Memory B cell (primary cell): Measurements from ENCODE around the gene NENF.

Source experiments
- ATAC-seq: fragments of 150-1000 bp; cut with Tn5 transposase; 2 replicates; pipeline ENCODE4 v1.10.0; 2021; ENCODE audit warnings: low read depth, mild to moderate bottlenecking, moderate library complexity
- DNase-seq, 2 donors: peaks; one replicate each; pipeline ENCODE4 v3.0.0; 2022; ENCODE audit warnings: low spot score in 2 of 2
- H3K27ac Mint-ChIP-seq: one replicate; pipeline ENCODE4 v1.8.0; 2022; ENCODE audit warnings: mild to moderate bottlenecking, moderate library complexity, mixed read lengths
- H3K27me3 Mint-ChIP-seq: one replicate; pipeline ENCODE4 v1.8.0; 2022; ENCODE audit warnings: mixed read lengths
- H3K36me3 Mint-ChIP-seq: one replicate; pipeline ENCODE4 v1.8.0; 2022; ENCODE audit warnings: mild to moderate bottlenecking, mixed read lengths
- H3K4me1 Mint-ChIP-seq: one replicate; pipeline ENCODE4 v1.8.0; 2022; ENCODE audit warnings: mixed read lengths
- H3K4me3 Mint-ChIP-seq: one replicate; pipeline ENCODE4 v1.8.0; 2022; ENCODE audit warnings: mild to moderate bottlenecking, moderate library complexity, mixed read lengths
- H3K9me3 Mint-ChIP-seq: one replicate; pipeline ENCODE4 v1.8.0; 2022; ENCODE audit warnings: mixed read lengths

The NENF gene

DNA sequence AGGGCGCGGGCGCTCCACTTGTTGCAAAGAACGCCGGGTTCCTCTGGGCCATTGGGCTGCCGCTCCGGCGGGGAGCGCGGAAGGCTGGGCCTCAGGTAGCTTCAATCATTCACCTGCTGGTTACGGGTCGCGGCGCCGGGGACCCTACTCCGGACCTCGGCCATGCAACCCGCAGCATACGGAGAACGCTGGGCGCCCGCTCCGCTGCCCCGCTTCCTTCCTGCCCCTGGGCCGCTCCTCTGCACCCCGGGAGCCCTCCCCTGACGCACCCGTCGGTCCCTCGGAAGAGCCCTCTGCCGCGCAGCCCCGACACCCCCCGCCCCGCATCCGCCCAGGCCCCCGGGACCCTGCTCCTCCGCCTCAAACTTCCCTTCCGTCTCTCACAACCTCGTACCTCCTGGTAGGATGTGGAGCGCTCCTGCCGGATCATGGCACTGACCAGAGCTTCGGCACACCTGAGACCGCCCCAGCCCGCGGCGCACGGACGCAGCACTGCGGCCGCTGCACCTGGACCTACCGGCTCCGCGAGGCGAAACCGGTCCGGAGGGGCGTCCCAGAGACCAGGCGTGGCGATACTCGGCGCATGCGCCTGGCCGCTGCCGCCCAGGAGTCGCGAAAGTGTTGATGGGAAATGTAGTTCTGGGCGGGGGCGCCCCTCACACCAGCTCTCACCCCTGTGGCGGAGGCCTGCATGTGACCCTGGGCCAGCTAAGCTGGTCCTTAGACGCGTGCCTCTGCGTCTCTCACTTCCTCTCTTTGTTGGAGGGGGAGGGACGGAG lies 18.2 kb upstream of the NENF start, which contains the start of gene PACC1:
TSS of gene PACC1 (minus strand) at position 559 of the 779 bp plus-strand sequence. CDS start at position 430, 129 bp downstream.
- peaks cover 34% of the 10 kb centered on the region for H3K4me1 Mint-ChIP-seq
- H3K9me3 Mint-ChIP-seq, result no peaks in the 10 kb centered on the region
- peaks cover 14% of the 10 kb centered on the region for H3K36me3 Mint-ChIP-seq
- DNase-seq, result peak; percentile 90 to 93
- peak; percentile 97 for ATAC-seq
- peak within 1 kb of the TSS; percentile 96 for H3K27ac Mint-ChIP-seq
- H3K4me3 Mint-ChIP-seq, result peak within 1 kb of the TSS; percentile 99
- no peaks in the 10 kb centered on the region for H3K27me3 Mint-ChIP-seq

DNA sequence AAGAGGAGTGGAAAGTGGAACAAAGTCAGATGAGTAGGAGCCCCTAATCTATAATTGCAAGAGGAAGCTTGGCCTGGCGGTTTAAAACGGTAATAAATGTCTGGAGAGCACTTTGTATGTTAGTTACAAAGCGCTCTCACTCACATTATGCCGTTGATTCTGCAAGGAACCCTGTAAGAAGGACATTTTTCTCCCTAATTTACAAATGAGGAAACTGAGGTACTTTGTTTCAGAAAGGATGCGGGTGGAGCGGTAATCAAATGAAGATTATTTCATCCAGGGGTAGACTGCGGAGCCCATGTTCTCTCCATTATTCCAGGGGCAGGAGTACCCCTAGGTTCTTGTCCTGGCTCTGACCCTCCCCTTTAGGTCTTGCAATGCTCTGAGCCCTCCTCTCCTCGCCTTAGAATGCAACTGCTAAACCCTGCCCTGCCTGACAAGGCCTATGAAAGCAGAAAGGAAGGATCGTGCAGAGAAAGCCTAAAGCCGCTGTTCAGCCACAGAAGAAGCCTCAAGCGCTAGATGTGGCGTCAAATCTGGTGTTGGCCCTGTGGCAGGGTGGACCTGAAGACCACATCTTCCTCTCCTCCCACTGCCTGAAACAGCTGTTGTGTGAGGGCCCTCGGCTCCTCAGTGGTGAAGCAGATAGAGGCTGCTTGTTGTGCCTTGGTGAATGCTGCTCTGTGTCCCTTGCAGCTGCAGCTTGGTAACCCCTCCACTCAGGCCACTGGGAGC lies 17.4 kb upstream of the NENF start:
- DNase-seq, result peak in 1 of 2 donors; percentile 20
- H3K36me3 Mint-ChIP-seq, result peaks cover 7% of the 10 kb centered on the region
- no peaks in the 10 kb centered on the region for H3K9me3 Mint-ChIP-seq
- H3K4me1 Mint-ChIP-seq, result peaks cover 34% of the 10 kb centered on the region
- ATAC-seq, result no peak
- H3K27me3 Mint-ChIP-seq, result no peaks in the 10 kb centered on the region
- H3K27ac Mint-ChIP-seq, result peak overlapping the region; percentile 96
- peak overlapping the region; percentile 99 for H3K4me3 Mint-ChIP-seq

DNA sequence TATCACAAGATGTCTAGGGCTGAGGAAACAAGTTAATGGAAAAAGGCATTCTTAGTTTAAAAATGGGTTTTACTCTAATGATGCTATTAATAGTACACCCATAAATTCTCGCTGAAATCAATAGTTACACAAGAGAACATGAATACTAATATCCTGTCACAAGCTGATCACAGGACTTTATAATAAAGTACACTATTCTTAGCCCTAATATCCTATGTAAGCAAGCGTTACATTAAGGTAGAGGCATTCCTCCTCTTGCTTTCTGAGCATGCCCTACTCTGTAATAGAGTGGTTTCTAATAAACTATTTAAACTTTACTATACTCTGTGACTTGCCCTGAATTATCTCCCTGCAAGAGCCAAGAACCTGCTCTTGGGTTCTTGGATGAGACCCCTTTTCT lies 11.6 kb upstream of the NENF start:
- peaks cover 4% of the 10 kb centered on the region for H3K4me1 Mint-ChIP-seq
- H3K9me3 Mint-ChIP-seq, result no peaks in the 10 kb centered on the region
- no peak overlapping the region for H3K4me3 Mint-ChIP-seq
- no peaks in the 10 kb centered on the region for H3K36me3 Mint-ChIP-seq
- DNase-seq (no peak), ATAC-seq (no peak)
- no peak overlapping the region for H3K27ac Mint-ChIP-seq
- peaks cover 4% of the 10 kb centered on the region for H3K27me3 Mint-ChIP-seq

DNA sequence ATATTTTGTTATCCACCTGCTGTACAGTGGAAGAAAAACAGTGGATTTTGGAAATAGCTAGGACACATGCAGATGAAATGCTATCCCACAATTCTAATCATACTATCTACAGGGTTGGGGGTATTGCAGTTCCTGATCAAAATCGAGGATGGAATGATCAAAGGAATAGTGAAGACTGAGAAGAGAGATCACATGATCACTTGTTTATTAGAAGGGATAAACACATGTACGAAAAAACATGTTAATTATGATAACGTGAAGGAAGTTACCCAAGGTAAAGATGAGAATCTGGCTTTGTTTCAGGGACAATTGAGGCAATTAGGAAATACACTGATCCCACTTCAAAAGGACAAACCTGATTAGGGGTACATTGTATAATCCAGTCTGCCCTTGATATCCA lies 8.8 kb upstream of the NENF start:
- Mint-ChIP-seq H3K36me3 (no peaks in the 10 kb centered on the region), H3K9me3 (no peaks in the 10 kb centered on the region), H3K4me1 (no peaks in the 10 kb centered on the region), H3K27me3 (peaks cover 4% of the 10 kb centered on the region), H3K27ac (no peak overlapping the region), H3K4me3 (no peak overlapping the region)
- ATAC-seq (no peak), DNase-seq (no peak)

DNA sequence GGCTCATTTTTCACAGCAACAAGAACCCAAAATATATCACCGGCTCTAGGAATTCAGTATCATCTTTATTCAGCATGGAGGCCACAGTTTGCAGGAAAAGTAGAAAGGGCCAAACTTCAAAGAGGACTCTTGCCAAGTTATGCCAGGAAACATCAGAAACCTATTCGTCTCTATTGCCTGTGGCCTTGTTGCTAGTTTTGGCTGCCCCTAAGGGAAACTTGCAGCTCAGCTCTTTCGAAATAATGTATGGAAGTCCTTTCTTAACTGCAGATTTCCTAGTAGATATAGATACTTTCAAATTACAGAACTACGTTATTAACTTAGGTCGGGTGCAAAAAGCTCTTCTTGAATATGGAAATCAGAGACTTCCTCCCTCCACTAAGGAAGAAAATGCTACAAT lies 4.2 kb upstream of the NENF start:
- no peak overlapping the region for H3K4me3 Mint-ChIP-seq
- H3K36me3 Mint-ChIP-seq, result no peaks in the 10 kb centered on the region
- H3K4me1 Mint-ChIP-seq, result peaks cover 9% of the 10 kb centered on the region
- DNase-seq, result no peak
- no peaks in the 10 kb centered on the region for H3K9me3 Mint-ChIP-seq
- peaks cover 3% of the 10 kb centered on the region for H3K27me3 Mint-ChIP-seq
- no peak for ATAC-seq
- no peak overlapping the region for H3K27ac Mint-ChIP-seq

DNA sequence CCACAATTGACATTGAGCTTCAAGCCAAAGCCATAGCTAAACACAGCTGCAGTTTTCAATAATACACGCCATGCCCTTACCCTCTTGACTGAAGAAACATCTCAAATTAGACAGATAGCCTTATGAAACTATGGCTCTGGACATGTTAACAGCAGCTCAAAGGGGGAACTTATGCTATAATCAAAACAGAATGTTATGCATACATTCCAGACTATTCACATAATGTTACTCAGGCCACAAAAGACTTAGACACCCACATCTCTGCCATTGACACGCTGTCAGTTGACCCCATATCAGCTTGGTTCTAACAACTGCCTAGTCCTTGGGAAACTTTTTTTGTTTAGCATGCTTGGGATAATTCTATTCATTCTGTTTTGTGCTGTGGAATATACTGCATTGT lies 2.3 kb upstream of the NENF start:
- Mint-ChIP-seq H3K4me1 (peaks cover 16% of the 10 kb centered on the region), H3K9me3 (no peaks in the 10 kb centered on the region), H3K27ac (no peak overlapping the region), H3K4me3 (no peak overlapping the region), H3K27me3 (no peaks in the 10 kb centered on the region), H3K36me3 (peaks cover 2% of the 10 kb centered on the region)
- ATAC-seq (no peak), DNase-seq (no peak)

DNA sequence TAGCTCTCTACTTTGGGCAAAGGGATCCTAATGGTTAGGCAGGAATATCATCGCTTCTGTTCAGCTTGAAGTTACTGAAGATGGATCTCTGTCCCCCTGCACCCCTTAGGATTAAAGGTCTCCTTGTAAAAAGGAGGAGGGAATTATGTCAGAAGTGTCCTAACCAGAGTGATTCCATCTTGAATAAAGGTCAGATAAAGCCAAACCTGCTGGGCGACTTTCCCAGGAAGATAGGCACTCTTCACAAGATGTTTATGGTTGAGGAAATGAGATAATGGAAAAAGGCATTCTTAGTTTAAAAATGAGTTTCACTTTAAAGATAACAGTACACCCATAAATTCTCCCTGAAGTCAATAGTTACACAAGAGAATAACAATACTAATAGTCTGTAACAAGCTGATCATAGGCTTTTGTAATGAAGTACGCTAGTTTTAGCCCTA lies 1.7 kb upstream of the NENF start:
- Mint-ChIP-seq H3K36me3 (peaks cover 2% of the 10 kb centered on the region), H3K27ac (peak overlapping the region; percentile 45)
- no peak for DNase-seq

DNA sequence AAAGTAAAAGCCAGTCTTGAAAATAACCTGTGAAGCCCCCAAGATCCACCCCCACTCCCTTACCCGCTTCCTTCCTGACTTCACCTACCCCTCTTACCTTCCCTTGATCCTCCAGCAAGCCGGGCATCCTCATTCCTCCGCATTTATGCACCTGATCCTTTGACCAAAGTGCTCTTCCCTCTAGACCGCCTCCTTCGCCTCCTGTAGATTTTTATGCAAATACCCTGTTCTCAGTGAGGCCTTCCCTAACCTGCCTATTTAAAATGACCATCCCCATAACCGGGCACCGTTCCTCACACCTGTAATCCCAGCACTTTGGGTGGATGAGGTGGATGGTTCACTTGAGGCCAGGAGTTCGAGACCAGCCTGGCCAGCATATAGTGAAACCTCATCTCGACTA lies 1.1 kb upstream of the NENF start:
- Mint-ChIP-seq H3K27me3 (no peaks in the 10 kb centered on the region), H3K36me3 (peaks cover 2% of the 10 kb centered on the region), H3K4me1 (peaks cover 16% of the 10 kb centered on the region), H3K4me3 (no peak overlapping the region), H3K9me3 (no peaks in the 10 kb centered on the region), H3K27ac (no peak overlapping the region)
- ATAC-seq (no peak), DNase-seq (no peak)

More for the DNA sequence above, 1.7 kb upstream of the NENF start:
- peaks cover 16% of the 10 kb centered on the region for H3K4me1 Mint-ChIP-seq
- H3K27me3 Mint-ChIP-seq, result no peaks in the 10 kb centered on the region
- H3K4me3 Mint-ChIP-seq, result no peak overlapping the region
- no peaks in the 10 kb centered on the region for H3K9me3 Mint-ChIP-seq
- no peak for ATAC-seq

DNA sequence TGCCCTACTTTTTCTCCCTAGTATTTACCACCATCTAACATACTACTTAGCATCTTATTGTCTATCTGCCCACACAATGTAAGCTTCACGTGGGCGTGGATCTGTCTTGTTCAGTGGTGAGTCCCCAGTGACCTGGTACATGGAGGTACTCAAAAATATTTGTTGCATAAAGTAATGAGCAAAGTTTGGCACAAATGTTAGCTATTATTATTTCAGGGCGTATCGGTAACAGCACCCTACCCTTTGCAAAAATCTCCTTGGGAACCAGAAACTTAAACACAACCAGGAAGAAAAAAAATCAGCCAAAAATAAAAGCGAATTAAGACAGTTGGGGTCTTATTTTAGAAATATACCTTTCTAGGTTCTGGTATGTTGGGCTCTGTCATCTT lies 454 bp upstream of the NENF start:
- Mint-ChIP-seq H3K27me3 (no peaks in the 10 kb centered on the region), H3K9me3 (no peaks in the 10 kb centered on the region), H3K4me3 (peak overlapping the region; percentile 74), H3K4me1 (peaks cover 16% of the 10 kb centered on the region), H3K27ac (peak overlapping the region; percentile 38), H3K36me3 (peaks cover 2% of the 10 kb centered on the region)
- ATAC-seq, result no peak
- DNase-seq, result no peak

DNA sequence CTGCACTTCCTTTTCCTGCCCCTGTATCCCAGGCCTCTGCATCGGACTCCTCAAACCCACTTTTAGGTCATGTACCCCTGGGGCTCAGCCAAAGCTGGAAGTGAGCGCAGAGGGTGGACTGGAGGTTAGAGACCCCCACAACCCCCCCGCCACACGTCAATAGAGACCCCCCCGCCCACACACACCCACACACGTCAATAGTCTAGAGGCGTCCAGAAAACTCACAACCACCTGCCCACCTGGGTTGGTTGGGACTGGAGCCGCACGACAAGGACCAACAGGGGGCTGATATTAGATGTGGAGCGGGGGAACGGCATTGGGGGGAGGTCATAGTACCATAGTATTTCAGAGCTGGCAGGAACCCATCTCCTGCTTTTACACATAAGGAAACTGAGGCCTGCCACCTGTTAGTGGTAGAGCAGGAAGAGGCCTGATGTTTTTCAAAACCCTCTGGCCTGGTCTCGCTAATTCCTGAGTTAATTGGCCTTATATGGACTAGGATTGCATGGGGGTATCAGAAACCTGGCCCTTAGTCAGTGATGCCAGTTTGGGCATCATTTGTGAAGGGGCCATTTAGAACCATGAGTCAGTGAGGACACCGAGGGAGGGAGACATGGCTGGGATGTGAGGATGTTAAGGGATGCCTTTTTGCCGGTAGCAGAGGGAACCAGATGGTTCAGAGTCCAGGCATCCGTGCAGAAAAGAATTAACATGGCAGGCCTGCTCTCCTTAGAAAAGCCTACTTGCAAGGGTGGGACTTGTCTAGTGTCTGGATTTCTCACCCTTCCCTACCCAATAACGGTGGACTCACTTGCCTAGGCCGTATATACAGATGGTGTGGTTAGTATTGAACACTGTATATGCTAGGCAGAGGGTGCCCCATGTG lies 1.1 kb downstream of the NENF start:
- Mint-ChIP-seq H3K4me1 (peaks cover 21% of the 10 kb centered on the region), H3K4me3 (peak overlapping the region; percentile 80), H3K9me3 (no peaks in the 10 kb centered on the region), H3K27me3 (no peaks in the 10 kb centered on the region), H3K27ac (no peak overlapping the region), H3K36me3 (peaks cover 2% of the 10 kb centered on the region)
- ATAC-seq (no peak), DNase-seq (no peak)

DNA sequence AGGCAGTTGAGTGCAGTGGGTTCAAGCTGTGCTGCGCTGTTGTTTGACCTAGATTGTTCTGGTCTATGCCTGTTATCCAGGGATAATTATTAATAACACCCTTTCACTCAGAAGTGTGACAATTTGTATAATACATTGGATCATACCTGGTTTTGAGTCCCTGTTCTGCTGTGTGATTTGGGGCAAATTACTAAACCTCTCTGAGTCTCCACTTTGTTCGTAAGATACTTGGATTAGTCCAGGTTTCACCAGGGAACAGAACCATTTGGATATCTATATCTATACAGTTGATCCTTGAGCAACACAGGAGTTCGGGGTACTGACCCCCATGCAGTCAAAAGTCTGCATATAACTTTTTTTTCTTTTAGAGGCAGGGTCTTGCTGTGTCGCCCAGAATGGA lies 2.3 kb downstream of the NENF start:
- Mint-ChIP-seq H3K4me3 (no peak overlapping the region), H3K9me3 (no peaks in the 10 kb centered on the region), H3K27me3 (no peaks in the 10 kb centered on the region), H3K27ac (no peak overlapping the region), H3K4me1 (peaks cover 21% of the 10 kb centered on the region), H3K36me3 (peaks cover 2% of the 10 kb centered on the region)
- no peak for ATAC-seq
- DNase-seq, result no peak

DNA sequence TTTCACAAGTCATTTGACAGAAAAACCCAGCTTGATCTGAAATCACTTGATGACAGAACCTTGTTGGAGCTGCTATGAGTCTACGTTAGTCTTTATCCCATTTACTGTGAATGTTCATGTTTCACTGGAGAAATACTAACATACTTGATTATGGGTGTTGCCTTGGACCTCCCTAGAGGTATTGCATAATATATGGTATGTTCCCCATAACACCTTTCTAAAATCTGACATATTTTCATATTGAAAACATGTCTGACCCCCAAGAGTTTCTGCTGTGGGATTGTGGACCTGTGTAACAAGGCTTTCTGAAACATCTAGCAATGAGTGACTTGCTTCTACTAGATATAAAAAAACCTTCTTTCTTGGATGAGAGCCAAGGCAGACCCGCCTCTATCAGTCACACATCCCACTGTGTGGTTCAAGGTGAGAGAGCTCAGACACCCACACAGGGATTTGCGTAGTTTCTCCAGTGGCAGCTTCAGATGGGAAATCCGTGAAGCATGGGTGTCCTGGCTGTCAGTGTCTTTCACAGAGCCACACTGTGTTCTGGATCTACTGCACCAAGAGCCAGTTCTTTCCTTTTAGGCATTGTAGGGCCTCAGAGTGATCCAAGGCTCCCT lies 4.6 kb downstream of the NENF start:
- Mint-ChIP-seq H3K4me3 (no peak overlapping the region), H3K36me3 (peaks cover 2% of the 10 kb centered on the region)

DNA sequence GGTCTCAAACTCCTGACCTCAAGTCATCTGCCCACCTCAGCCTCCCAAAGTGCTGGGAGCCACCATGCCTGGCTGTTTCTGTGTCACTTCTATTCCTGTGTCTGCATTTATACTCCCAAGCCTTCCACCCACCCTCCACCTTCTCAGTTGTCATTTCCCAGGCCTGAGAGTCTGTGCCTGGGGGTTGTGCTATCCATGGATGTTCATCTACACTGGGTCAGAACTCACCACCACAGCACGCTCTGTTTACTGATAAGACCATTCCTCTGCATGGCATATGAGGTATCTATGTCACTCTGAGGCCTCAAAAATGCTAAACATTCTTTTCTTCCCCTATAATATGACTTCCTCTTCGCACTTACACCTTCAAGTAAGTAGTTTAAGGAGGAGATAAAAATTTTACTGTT lies 6.1 kb downstream of the NENF start:
- no peak for ATAC-seq
- H3K9me3 Mint-ChIP-seq, result no peaks in the 10 kb centered on the region
- H3K4me1 Mint-ChIP-seq, result peaks cover 9% of the 10 kb centered on the region
- H3K27me3 Mint-ChIP-seq, result no peaks in the 10 kb centered on the region
- peaks cover 2% of the 10 kb centered on the region for H3K36me3 Mint-ChIP-seq
- no peak for DNase-seq
- H3K4me3 Mint-ChIP-seq, result no peak overlapping the region
- no peak overlapping the region for H3K27ac Mint-ChIP-seq

More for the DNA sequence above, 4.6 kb downstream of the NENF start:
- Mint-ChIP-seq H3K9me3 (no peaks in the 10 kb centered on the region), H3K27me3 (no peaks in the 10 kb centered on the region), H3K27ac (no peak overlapping the region), H3K4me1 (peaks cover 15% of the 10 kb centered on the region)
- DNase-seq (no peak), ATAC-seq (no peak)
